ENCODE results near the gene NFATC2IP. TPM values are rescaled to one million over a fixed set of nuclear protein-coding genes. Genes with fewer than 3 reads are reported as not detected.

NFATC2IP gene
- total and polyA plus RNA-seq, 9 of the 15 experiments (the other 6 are each of a cell fraction or from before 2014, with no cell fraction given), result 15.6 to 106 (median 46.9) TPM

GRCh38 chr16:29009050-29009837 lies 58.5 kb downstream of the NFATC2IP start (continued):
- TF ChIP-seq, protein P1, sequence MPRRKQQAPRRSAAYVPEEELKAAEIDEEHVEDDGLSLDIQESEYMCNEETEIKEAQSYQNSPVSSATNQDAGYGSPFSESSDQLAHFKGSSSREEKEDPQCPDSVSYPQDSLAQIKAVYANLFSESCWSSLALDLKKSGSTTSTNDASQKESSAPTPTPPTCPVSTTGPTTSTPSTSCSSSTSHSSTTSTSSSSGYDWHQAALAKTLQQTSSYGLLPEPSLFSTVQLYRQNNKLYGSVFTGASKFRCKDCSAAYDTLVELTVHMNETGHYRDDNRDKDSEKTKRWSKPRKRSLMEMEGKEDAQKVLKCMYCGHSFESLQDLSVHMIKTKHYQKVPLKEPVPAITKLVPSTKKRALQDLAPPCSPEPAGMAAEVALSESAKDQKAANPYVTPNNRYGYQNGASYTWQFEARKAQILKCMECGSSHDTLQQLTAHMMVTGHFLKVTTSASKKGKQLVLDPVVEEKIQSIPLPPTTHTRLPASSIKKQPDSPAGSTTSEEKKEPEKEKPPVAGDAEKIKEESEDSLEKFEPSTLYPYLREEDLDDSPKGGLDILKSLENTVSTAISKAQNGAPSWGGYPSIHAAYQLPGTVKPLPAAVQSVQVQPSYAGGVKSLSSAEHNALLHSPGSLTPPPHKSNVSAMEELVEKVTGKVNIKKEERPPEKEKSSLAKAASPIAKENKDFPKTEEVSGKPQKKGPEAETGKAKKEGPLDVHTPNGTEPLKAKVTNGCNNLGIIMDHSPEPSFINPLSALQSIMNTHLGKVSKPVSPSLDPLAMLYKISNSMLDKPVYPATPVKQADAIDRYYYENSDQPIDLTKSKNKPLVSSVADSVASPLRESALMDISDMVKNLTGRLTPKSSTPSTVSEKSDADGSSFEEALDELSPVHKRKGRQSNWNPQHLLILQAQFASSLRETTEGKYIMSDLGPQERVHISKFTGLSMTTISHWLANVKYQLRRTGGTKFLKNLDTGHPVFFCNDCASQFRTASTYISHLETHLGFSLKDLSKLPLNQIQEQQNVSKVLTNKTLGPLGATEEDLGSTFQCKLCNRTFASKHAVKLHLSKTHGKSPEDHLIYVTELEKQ (CRISPR knock-in tag; IDR thresholded peaks at IDR 0.05), result no peak
- peak; percentile 88; the same call in 1 of the 2 replicates for TF ChIP-seq HLTF (IDR thresholded peaks at IDR 0.05)
- peak; percentile 82 for TF ChIP-seq NCOA1 (IDR thresholded peaks at IDR 0.05; ENCODE audit: low read depth)
- no peak for TF ChIP-seq ZNF232 (CRISPR knock-in tag; IDR thresholded peaks at IDR 0.05)
- no peak for TF ChIP-seq MYBL2 (IDR thresholded peaks at IDR 0.05; ENCODE audit: low read depth)
- TF ChIP-seq MYBL2 (CRISPR knock-in tag; IDR thresholded peaks at IDR 0.05; ENCODE audit: borderline replicate concordance), result no peak
- peak; percentile 71; the same call in 1 of the 2 replicates for TF ChIP-seq CC2D1A (IDR thresholded peaks at IDR 0.05)
- TF ChIP-seq IRF9 (tag; IDR thresholded peaks at IDR 0.05), result no peak
- no peak for TF ChIP-seq ZNF699 (CRISPR knock-in tag; IDR thresholded peaks at IDR 0.05; ENCODE audit: insufficient replicate concordance)
- TF ChIP-seq RBM22 (IDR thresholded peaks at IDR 0.05; ENCODE audit: low read depth, low read length, poor library complexity, severe bottlenecking), result no peak
- peak; percentile 71 for TF ChIP-seq JUND (IDR thresholded peaks at IDR 0.05; ENCODE audit: borderline replicate concordance, low read depth, low read length)
- peak; percentile 43; the same call in 1 of the 3 replicates for TF ChIP-seq JUND (tag; IDR thresholded peaks at IDR 0.05; ENCODE audit: borderline replicate concordance, low read depth, low read length)
- TF ChIP-seq, protein P2, sequence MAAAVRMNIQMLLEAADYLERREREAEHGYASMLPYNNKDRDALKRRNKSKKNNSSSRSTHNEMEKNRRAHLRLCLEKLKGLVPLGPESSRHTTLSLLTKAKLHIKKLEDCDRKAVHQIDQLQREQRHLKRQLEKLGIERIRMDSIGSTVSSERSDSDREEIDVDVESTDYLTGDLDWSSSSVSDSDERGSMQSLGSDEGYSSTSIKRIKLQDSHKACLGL (CRISPR knock-in tag; IDR thresholded peaks at IDR 0.05; ENCODE audit: borderline replicate concordance, poor library complexity, severe bottlenecking), result no peak
- TF ChIP-seq HDAC6 (IDR thresholded peaks at IDR 0.05; ENCODE audit: low read depth, low read length), result no peak
- 0 out of 2 replicates have a peak, but pooled peaks have one; percentile 67 for TF ChIP-seq ARID3B (CRISPR knock-in tag; IDR thresholded peaks at IDR 0.05; ENCODE audit: borderline replicate concordance)
- peak; percentile 89 for TF ChIP-seq MTA2 (IDR thresholded peaks at IDR 0.05; ENCODE audit: low read depth)
- peak; percentile 92 for TF ChIP-seq ZBTB7A (IDR thresholded peaks at IDR 0.05; ENCODE audit: borderline replicate concordance, control insufficient read depth, low read depth, low read length)
- TF ChIP-seq SIX5 (IDR thresholded peaks at IDR 0.05; ENCODE audit: borderline replicate concordance in 1 of 2, insufficient read depth in 1 of 2, low read depth in 1 of 2, low read length in 2 of 2), result no peak
- TF ChIP-seq ETV6 (IDR thresholded peaks at IDR 0.05; ENCODE audit: borderline replicate concordance in 1 of 2, low read depth in 2 of 2, low read length in 1 of 2), result 0 out of 4 replicates have a peak, but pooled peaks of 1 of the 2 experiments have one; percentile 12
- no peak for TF ChIP-seq ETV6 (CRISPR knock-in tag; IDR thresholded peaks at IDR 0.05; ENCODE audit: borderline replicate concordance)
- TF ChIP-seq RB1 (IDR thresholded peaks at IDR 0.05; ENCODE audit: low read depth), result no peak

Measured in K562 (cell line).